Colonic mucosa (tissue), 4 donors: ENCODE measurements around the gene RTL5. TPM values are rescaled to one million over a fixed set of nuclear protein-coding genes. Genes with fewer than 3 reads are reported as not detected.
A peak's percentile ranks its signal among the peaks of the same experiment; 100 is the strongest.

Source experiments
- DNase-seq: peaks from one replicate; pipeline ENCODE4 v3.0.0-alpha.2; 2020
- H3K27ac ChIP-seq: fragments of 200-600 bp; one replicate; pipeline ENCODE4 v1.8.0; 2021
- H3K27me3 ChIP-seq: fragments of 200-600 bp; one replicate; pipeline ENCODE4 v1.8.0; 2021
- H3K36me3 ChIP-seq: fragments of 200-600 bp; one replicate; pipeline ENCODE4 v1.8.0; 2021
- H3K4me1 ChIP-seq: fragments of 200-600 bp; one replicate; pipeline ENCODE4 v1.8.0; 2021; ENCODE audit warnings: mild to moderate bottlenecking
- H3K4me3 ChIP-seq: fragments of 200-600 bp; one replicate; pipeline ENCODE4 v1.8.0; 2021
- H3K9ac ChIP-seq, 2 donors: one replicate each; pipeline ENCODE4 v1.7.0; 2013; ENCODE audit warnings: control low read depth in 2 of 2, low read depth in 2 of 2, low read length in 2 of 2
- H3K9me3 ChIP-seq: fragments of 200-600 bp; one replicate; pipeline ENCODE4 v1.8.0; 2021
- CTCF ChIP-seq: fragments of 200-600 bp; IDR thresholded peaks from one replicate; pipeline ENCODE4 v1.8.0; 2022; ENCODE audit warnings: antibody characterized with exemption, mild to moderate bottlenecking
- intact Hi-C: fragments of 100-400 bp; cut with DNase I; formaldehyde crosslinking; loops from one replicate; pipeline ENCODE4 v1.14.1; 2022
- total RNA-seq, 2 donors: library from RNA; stranded (reverse); fragmentation: NEBNext Ultra II Directional in 1 of 2; extraction: Animal tissue kit (Norgen Biotek cat#: 25700) in 1 of 2; gene quantifications; one replicate each; pipeline ENCODE4 v1.2.1, GENCODE V29; 2021
- donor health status: healthy.
- donor health status: DM: no; HTN: no; CAD: no.
- donor health status: DM: no; HTN: no; CAD: no.

The RTL5 gene
- total RNA-seq, 2 donors from 2014 or later: 1.2 to 2.1 TPM

GRCh38 chrX:72125331-72126047 lies 6.2 kb downstream of the RTL5 start:
- intact Hi-C loops: loop anchor here (5.0 kb wide), 2 partner anchors 108 to 128 kb away; no protein-coding TSS in a partner anchor
- H3K9me3 ChIP-seq: no peaks in the 10 kb centered on the region
- H3K27me3 ChIP-seq: peaks cover 3% of the 10 kb centered on the region
- no peaks in the 10 kb centered on the region for H3K4me1 ChIP-seq
- H3K9ac ChIP-seq: no peak overlapping the region
- no peak for TF ChIP-seq CTCF
- no peak overlapping the region for H3K27ac ChIP-seq
- no peak for DNase-seq
- H3K36me3 ChIP-seq: no peaks in the 10 kb centered on the region
- no peak overlapping the region for H3K4me3 ChIP-seq

- Histone ChIP-seq H3K27me3 (no peaks in the 10 kb centered on the region), H3K4me1 (no peaks in the 10 kb centered on the region), H3K9me3 (no peaks in the 10 kb centered on the region), H3K27ac (no peak overlapping the region), H3K4me3 (no peak overlapping the region), H3K9ac (no peak overlapping the region), H3K36me3 (no peaks in the 10 kb centered on the region)
- intact Hi-C loops: loop anchor here (5.0 kb wide), 2 partner anchors 107 to 127 kb away; no protein-coding TSS in a partner anchor
- no peak for DNase-seq
- no peak for TF ChIP-seq CTCF
These were observed 7.0 kb downstream of the RTL5 start for GRCh38 chrX:72124540-72125201.

- Histone ChIP-seq H3K27me3 (no peaks in the 10 kb centered on the region), H3K27ac (no peak overlapping the region), H3K36me3 (no peaks in the 10 kb centered on the region), H3K4me1 (no peaks in the 10 kb centered on the region), H3K9ac (no peak overlapping the region), H3K4me3 (no peak overlapping the region), H3K9me3 (no peaks in the 10 kb centered on the region)
- no peak for TF ChIP-seq CTCF
- intact Hi-C loops: no loop called here
- DNase-seq: no peak
These were observed 8.1 kb downstream of the RTL5 start for GRCh38 chrX:72123471-72124185.

- no peak overlapping the region for H3K27ac ChIP-seq
- TF ChIP-seq CTCF: no peak
- no peaks in the 10 kb centered on the region for H3K4me1 ChIP-seq
- H3K9ac ChIP-seq: no peak overlapping the region
- H3K4me3 ChIP-seq: no peak overlapping the region
- no peak for DNase-seq
- no peaks in the 10 kb centered on the region for H3K36me3 ChIP-seq
- no peaks in the 10 kb centered on the region for H3K27me3 ChIP-seq
- intact Hi-C loops: no loop called here
- no peaks in the 10 kb centered on the region for H3K9me3 ChIP-seq
These were observed 8.9 kb downstream of the RTL5 start for GRCh38 chrX:72122621-72123337.

GRCh38 chrX:72121383-72121782 lies 10.3 kb downstream of the RTL5 start:
- intact Hi-C loops: no loop called here
- Histone ChIP-seq H3K9ac (no peak overlapping the region), H3K4me3 (no peak overlapping the region), H3K27me3 (no peaks in the 10 kb centered on the region), H3K36me3 (no peaks in the 10 kb centered on the region), H3K9me3 (no peaks in the 10 kb centered on the region), H3K4me1 (no peaks in the 10 kb centered on the region), H3K27ac (peak overlapping the region; percentile 28)
- TF ChIP-seq CTCF: no peak
- peak; percentile 32 for DNase-seq
